ENCODE results near the gene HOXA1.

- TF ChIP-seq CTCF (IDR thresholded peaks at IDR 0.05): no peak
- no peak for TF ChIP-seq POLR2A (IDR thresholded peaks at IDR 0.05)
- no peak for TF ChIP-seq POLR2AphosphoS5 (IDR thresholded peaks at IDR 0.05)
These were observed 31.1 kb downstream of the HOXA1 start for GRCh38 chr7:27064661-27065060.

Data from breast epithelium (tissue), 3 donors.